Neural progenitor cell (in vitro differentiated cells): ENCODE data around the gene BUB1B. TPM values are rescaled to one million over a fixed set of nuclear protein-coding genes. Genes with fewer than 3 reads are reported as not detected.

Experiments
- DNase-seq: peaks from one replicate; pipeline ENCODE4 v3.0.0-alpha.2; 2016; ENCODE audit warnings: low spot score
- H2AFZ ChIP-seq: fragments of 200-600 bp; sonication (generic); replicated peaks from 2 replicates; pipeline ENCODE4 v1.6.1; 2016; ENCODE audit warnings: antibody characterized with exemption
- H3F3A ChIP-seq: fragments of 200-600 bp; sonication (generic); 2 replicates; pipeline ENCODE4 v1.6.1; 2016; ENCODE audit warnings: antibody characterized with exemption, low read depth
- H3K27ac ChIP-seq: fragments of 200-600 bp; sonication (generic); 2 replicates; pipeline ENCODE4 v1.5.1; 2016; ENCODE audit warnings: mild to moderate bottlenecking
- H3K27me3 ChIP-seq: fragments of 200-600 bp; sonication (generic); 2 replicates; pipeline ENCODE4 v1.6.1; 2016; ENCODE audit warnings: mild to moderate bottlenecking, moderate library complexity
- H3K36me3 ChIP-seq: fragments of 200-600 bp; sonication (generic); 2 replicates; pipeline ENCODE4 v1.5.1; 2016
- H3K4me1 ChIP-seq: fragments of 200-600 bp; sonication (generic); 2 replicates; pipeline ENCODE4 v1.6.1; 2016; ENCODE audit warnings: mixed run types
- H3K4me2 ChIP-seq: fragments of 200-600 bp; sonication (generic); 2 replicates; pipeline ENCODE4 v1.6.1; 2016
- H3K4me3 ChIP-seq: fragments of 200-600 bp; sonication (generic); 2 replicates; pipeline ENCODE4 v1.5.1; 2016
- H3K79me2 ChIP-seq: fragments of 200-600 bp; sonication (generic); 2 replicates; pipeline ENCODE4 v1.6.1; 2016; ENCODE audit warnings: low read depth
- H3K9ac ChIP-seq: fragments of 200-600 bp; sonication (generic); 2 replicates; pipeline ENCODE4 v1.6.1; 2016
- H3K9me3 ChIP-seq: fragments of 200-600 bp; sonication (generic); 2 replicates; pipeline ENCODE4 v1.5.1; 2016; ENCODE audit warnings: low read depth
- H4K20me1 ChIP-seq: fragments of 200-600 bp; sonication (generic); 2 replicates; pipeline ENCODE4 v1.6.1; 2016; ENCODE audit warnings: low read depth
- H3K27ac Mint-ChIP-seq: 3 replicates; pipeline ENCODE4 v1.8.0; 2021; ENCODE audit warnings: mixed read lengths
- H3K27me3 Mint-ChIP-seq: 2 replicates; pipeline ENCODE4 v1.8.0; 2022; ENCODE audit warnings: low read depth, mild to moderate bottlenecking, inconsistent platforms, moderate library complexity, mixed read lengths; ENCODE audit not compliant: insufficient read depth
- H3K36me3 Mint-ChIP-seq: 3 replicates; pipeline ENCODE4 v1.8.0; 2021; ENCODE audit warnings: mixed read lengths
- H3K4me1 Mint-ChIP-seq: 3 replicates; pipeline ENCODE4 v1.8.0; 2021; ENCODE audit warnings: mixed read lengths
- H3K4me3 Mint-ChIP-seq: 3 replicates; pipeline ENCODE4 v1.8.0; 2021; ENCODE audit warnings: mild to moderate bottlenecking, moderate library complexity, mixed read lengths
- H3K9me3 Mint-ChIP-seq: 3 replicates; pipeline ENCODE4 v1.8.0; 2020; ENCODE audit warnings: mixed read lengths
- CTCF ChIP-seq: fragments of 200-600 bp; sonication (generic); IDR thresholded peaks from 2 replicates; pipeline ENCODE4 v1.5.1; 2017; ENCODE audit warnings: antibody characterized with exemption, mild to moderate bottlenecking
- EZH2 ChIP-seq: fragments of 200-600 bp; sonication (generic); IDR thresholded peaks from 2 replicates; pipeline ENCODE4 v1.6.1; 2017; ENCODE audit warnings: antibody characterized with exemption, mild to moderate bottlenecking, moderate library complexity
- EZH2phosphoT487 ChIP-seq: fragments of 200-600 bp; sonication (generic); IDR thresholded peaks from 2 replicates; pipeline ENCODE4 v1.6.1; 2017; ENCODE audit warnings: antibody characterized with exemption
- total RNA-seq: library from RNA; depleted of rRNA; stranded (reverse); fragments of >200 nt; gene quantifications from 2 replicates; pipeline ENCODE4 v1.2.3, GENCODE V29; 2015; ENCODE audit warnings: low replicate concordance

BUB1B gene
- total RNA-seq, 1 donor from 2014 or later, result 167 TPM

- peaks cover 13% of the 10 kb centered on the region for H3K27me3 Mint-ChIP-seq
- no peak for DNase-seq
- peaks cover 4% of the 10 kb centered on the region for H3K4me1 ChIP-seq
- no peaks in the 10 kb centered on the region for H3K36me3 ChIP-seq
- no peaks in the 10 kb centered on the region for H3K79me2 ChIP-seq
- H4K20me1 ChIP-seq, result no peaks in the 10 kb centered on the region
- no peaks in the 10 kb centered on the region for H3F3A ChIP-seq
- TF ChIP-seq EZH2 (no peak), EZH2phosphoT487 (no peak), CTCF (no peak)
- H2AFZ ChIP-seq, result no peak overlapping the region
- H3K4me3 Mint-ChIP-seq, result no peak overlapping the region
- H3K4me1 Mint-ChIP-seq, result peaks cover 17% of the 10 kb centered on the region
- H3K27me3 ChIP-seq, result peaks cover 26% of the 10 kb centered on the region
- no peak overlapping the region for H3K27ac Mint-ChIP-seq
- no peak overlapping the region for H3K9ac ChIP-seq
- no peak overlapping the region for H3K4me3 ChIP-seq
- H3K9me3 ChIP-seq, result no peaks in the 10 kb centered on the region
- no peaks in the 10 kb centered on the region for H3K36me3 Mint-ChIP-seq
- no peak overlapping the region for H3K4me2 ChIP-seq
- no peak overlapping the region for H3K27ac ChIP-seq
- no peaks in the 10 kb centered on the region for H3K9me3 Mint-ChIP-seq
Observed at GRCh38 chr15:40242213-40242599, 81.3 kb downstream of the BUB1B start.

GRCh38 chr15:40242601-40243000 lies 81.7 kb downstream of the BUB1B start:
- H3K4me3 ChIP-seq, result no peak overlapping the region
- Mint-ChIP-seq H3K4me1 (peaks cover 17% of the 10 kb centered on the region), H3K9me3 (no peaks in the 10 kb centered on the region), H3K27ac (no peak overlapping the region), H3K4me3 (no peak overlapping the region), H3K27me3 (peaks cover 12% of the 10 kb centered on the region), H3K36me3 (no peaks in the 10 kb centered on the region)
- DNase-seq, result no peak
- no peak overlapping the region for H2AFZ ChIP-seq
- H3F3A ChIP-seq, result no peaks in the 10 kb centered on the region
- H3K4me2 ChIP-seq, result no peak overlapping the region
- H3K27ac ChIP-seq, result no peak overlapping the region
- H3K9ac ChIP-seq, result no peak overlapping the region
- no peaks in the 10 kb centered on the region for H3K9me3 ChIP-seq
- H3K79me2 ChIP-seq, result no peaks in the 10 kb centered on the region
- H3K27me3 ChIP-seq, result peaks cover 24% of the 10 kb centered on the region
- peaks cover 4% of the 10 kb centered on the region for H3K4me1 ChIP-seq
- no peaks in the 10 kb centered on the region for H4K20me1 ChIP-seq
- H3K36me3 ChIP-seq, result no peaks in the 10 kb centered on the region
- TF ChIP-seq CTCF, result no peak
- no peak for TF ChIP-seq EZH2
- no peak for TF ChIP-seq EZH2phosphoT487

GRCh38 chr15:40243126-40243810 lies 82.4 kb downstream of the BUB1B start:
- Mint-ChIP-seq H3K27ac (no peak overlapping the region), H3K36me3 (no peaks in the 10 kb centered on the region), H3K9me3 (no peaks in the 10 kb centered on the region), H3K4me3 (no peak overlapping the region), H3K27me3 (peaks cover 11% of the 10 kb centered on the region), H3K4me1 (peaks cover 13% of the 10 kb centered on the region)
- no peak overlapping the region for H3K27ac ChIP-seq
- no peaks in the 10 kb centered on the region for H3F3A ChIP-seq
- TF ChIP-seq EZH2phosphoT487, result no peak
- H3K9ac ChIP-seq, result no peak overlapping the region
- DNase-seq, result no peak
- H3K27me3 ChIP-seq, result peaks cover 17% of the 10 kb centered on the region
- H3K9me3 ChIP-seq, result no peaks in the 10 kb centered on the region
- H4K20me1 ChIP-seq, result no peaks in the 10 kb centered on the region
- no peak overlapping the region for H3K4me2 ChIP-seq
- no peak overlapping the region for H3K4me3 ChIP-seq
- peaks cover 4% of the 10 kb centered on the region for H3K4me1 ChIP-seq
- H3K79me2 ChIP-seq, result no peaks in the 10 kb centered on the region
- H2AFZ ChIP-seq, result no peak overlapping the region
- no peaks in the 10 kb centered on the region for H3K36me3 ChIP-seq

- H2AFZ ChIP-seq, result peak overlapping the region; percentile 36
- no peak overlapping the region for H3K4me2 ChIP-seq
- no peak overlapping the region for H3K4me3 ChIP-seq
- H3K4me3 Mint-ChIP-seq, result no peak overlapping the region
- peaks cover 5% of the 10 kb centered on the region for H3K27me3 Mint-ChIP-seq
- H3K36me3 ChIP-seq, result no peaks in the 10 kb centered on the region
- H3K27me3 ChIP-seq, result peaks cover 3% of the 10 kb centered on the region
- no peak overlapping the region for H3K27ac Mint-ChIP-seq
- H3K9me3 ChIP-seq, result no peaks in the 10 kb centered on the region
- H3K4me1 Mint-ChIP-seq, result peaks cover 14% of the 10 kb centered on the region
- no peaks in the 10 kb centered on the region for H3K4me1 ChIP-seq
- TF ChIP-seq EZH2phosphoT487 (no peak), CTCF (no peak), EZH2 (no peak)
- no peak for DNase-seq
- no peak overlapping the region for H3K9ac ChIP-seq
- no peaks in the 10 kb centered on the region for H3K79me2 ChIP-seq
- no peaks in the 10 kb centered on the region for H4K20me1 ChIP-seq
- H3K9me3 Mint-ChIP-seq, result no peaks in the 10 kb centered on the region
- H3K27ac ChIP-seq, result no peak overlapping the region
- no peaks in the 10 kb centered on the region for H3F3A ChIP-seq
- no peaks in the 10 kb centered on the region for H3K36me3 Mint-ChIP-seq
Observed at GRCh38 chr15:40244961-40245523, 84.2 kb downstream of the BUB1B start.
